Measurements from ENCODE around the gene ARPIN.
"Not testable (repeated sequence)": the region's sequence is repeated elsewhere in the genome, so short reads cannot be mapped to it uniquely, and the experiment has no call there.

ARPIN gene

GRCh38 chr15:89912674-89913396, at the start of gene ARPIN:
TSS of gene ARPIN (minus strand) at chr15:89912952. CDS start at chr15:89912835, 117 bp downstream.
- no peak for DNase-seq

GRCh38 chr15:89958107-89958805, 45.5 kb upstream of the ARPIN start:
- no peak for DNase-seq

- DNase-seq: not testable (repeated sequence)
These were observed 42.8 kb upstream of the ARPIN start for GRCh38 chr15:89955449-89955998.

GRCh38 chr15:89954541-89954940, 41.8 kb upstream of the ARPIN start:
- no peak for DNase-seq

- DNase-seq: no peak
These were observed 36.0 kb upstream of the ARPIN start for GRCh38 chr15:89948796-89949195.

GRCh38 chr15:89947385-89947784, 34.6 kb upstream of the ARPIN start:
- no peak for DNase-seq

GRCh38 chr15:89946681-89947299, 34.0 kb upstream of the ARPIN start:
- no peak for DNase-seq

- DNase-seq: not testable (repeated sequence)
These were observed 31.0 kb upstream of the ARPIN start for GRCh38 chr15:89943721-89944120.

- no peak for DNase-seq
These were observed 27.2 kb upstream of the ARPIN start for GRCh38 chr15:89939910-89940309.

GRCh38 chr15:89939377-89939776, 26.6 kb upstream of the ARPIN start:
- DNase-seq: not testable (repeated sequence)

GRCh38 chr15:89937365-89938350, 24.9 kb upstream of the ARPIN start:
- no peak for DNase-seq

- DNase-seq: no peak
These were observed 24.1 kb upstream of the ARPIN start for GRCh38 chr15:89936786-89937265.

GRCh38 chr15:89936051-89936785, 23.5 kb upstream of the ARPIN start:
- no peak for DNase-seq

GRCh38 chr15:89932880-89933279, 20.1 kb upstream of the ARPIN start:
- DNase-seq: no peak

GRCh38 chr15:89928421-89928820, 15.7 kb upstream of the ARPIN start:
- no peak for DNase-seq

GRCh38 chr15:89926158-89926557, 13.4 kb upstream of the ARPIN start:
- DNase-seq: no peak

- DNase-seq: no peak
These were observed 4.8 kb upstream of the ARPIN start for GRCh38 chr15:89917442-89918101.

GRCh38 chr15:89916660-89917059, 3.9 kb upstream of the ARPIN start:
- no peak for DNase-seq

- no peak for DNase-seq
These were observed 543 bp downstream of the ARPIN start for GRCh38 chr15:89912145-89912673.

- DNase-seq: no peak
These were observed 1.7 kb downstream of the ARPIN start for GRCh38 chr15:89910891-89911626.
